OCI-LY3 (cell line): ENCODE results near the gene WDR38.
A peak's percentile ranks its signal among the peaks of the same experiment; 100 is the strongest.

Experiments
- H2AFZ ChIP-seq: fragments of 200-600, 300-600 bp; shearing (Covaris generic); 2 replicates; pipeline ENCODE4 v1.6.0; 2014; ENCODE audit warnings: antibody characterized with exemption, low read depth, low read length
- H3K27ac ChIP-seq: fragments of 200-600, 300-600 bp; sonication (generic); 2 replicates; pipeline ENCODE4 v1.5.1; 2014; ENCODE audit warnings: mild to moderate bottlenecking, low read length, moderate library complexity, mixed read lengths
- H3K27me3 ChIP-seq: fragments of 200-600, 300-600 bp; sonication (generic); 2 replicates; pipeline ENCODE4 v1.6.1; 2014; ENCODE audit warnings: low read depth, low read length, mixed read lengths
- H3K36me3 ChIP-seq: fragments of 200-600, 300-600 bp; sonication (generic); replicated peaks from 2 replicates; pipeline ENCODE3; 2014; ENCODE audit warnings: low read depth, low read length, mixed read lengths
- H3K4me1 ChIP-seq: fragments of 300-600, 200-600 bp; sonication (generic); 2 replicates; pipeline ENCODE4 v1.6.1; 2014; ENCODE audit warnings: low read length, mixed read lengths
- H3K4me2 ChIP-seq: fragments of 200-600, 300-600 bp; sonication (generic); 2 replicates; pipeline ENCODE4 v1.6.1; 2014; ENCODE audit warnings: low read length, mixed read lengths
- H3K4me3 ChIP-seq: fragments of 300-600, 200-600 bp; sonication (generic); 2 replicates; pipeline ENCODE4 v1.5.1; 2014; ENCODE audit warnings: antibody characterized with exemption, mild to moderate bottlenecking, low read length, moderate library complexity
- H3K79me2 ChIP-seq: fragments of 300-600, 200-600 bp; shearing (Covaris generic); 2 replicates; pipeline ENCODE4 v1.6.1; 2014; ENCODE audit warnings: mild to moderate bottlenecking, low read length, mixed read lengths
- H3K9ac ChIP-seq: fragments of 300-600, 200-600 bp; shearing (Covaris generic); 2 replicates; pipeline ENCODE4 v1.6.0; 2014; ENCODE audit warnings: mild to moderate bottlenecking, low read length, moderate library complexity
- H3K9me3 ChIP-seq: fragments of 200-600, 300-600 bp; shearing (Covaris generic); 2 replicates; pipeline ENCODE4 v1.6.1; 2014; ENCODE audit warnings: low read length, mixed read lengths; ENCODE audit not compliant: insufficient read depth
- H4K20me1 ChIP-seq: fragments of 200-600, 300-600 bp; sonication (generic); 2 replicates; pipeline ENCODE4 v1.6.1; 2016; ENCODE audit warnings: low read length, mixed read lengths; ENCODE audit not compliant: insufficient read depth
- EZH2phosphoT487 ChIP-seq: fragments of 200-600 bp; shearing (Covaris generic); IDR thresholded peaks from 2 replicates; pipeline ENCODE4 v1.6.1; 2018; ENCODE audit warnings: antibody characterized with exemption, mixed run types, low read depth
- TF ChIP-seq, protein P1 (sequence below): fragments of 200-600, 300-600 bp; sonication (generic); IDR thresholded peaks from 2 replicates; pipeline ENCODE4 v1.5.1; 2014; ENCODE audit warnings: antibody characterized with exemption, low read length, low read depth

WDR38 gene

GRCh38 chr9:124852829-124853531, at the start of gene WDR38:
Gene WDR38, plus strand, starts transcription at chr9:124853460. Its CDS starts 72 bp downstream, at chr9:124853532.
- H3K4me3 ChIP-seq = peak within 1 kb of the TSS; percentile 74
- no peaks in the 10 kb centered on the region for H3K9me3 ChIP-seq
- TF ChIP-seq, protein P1, sequence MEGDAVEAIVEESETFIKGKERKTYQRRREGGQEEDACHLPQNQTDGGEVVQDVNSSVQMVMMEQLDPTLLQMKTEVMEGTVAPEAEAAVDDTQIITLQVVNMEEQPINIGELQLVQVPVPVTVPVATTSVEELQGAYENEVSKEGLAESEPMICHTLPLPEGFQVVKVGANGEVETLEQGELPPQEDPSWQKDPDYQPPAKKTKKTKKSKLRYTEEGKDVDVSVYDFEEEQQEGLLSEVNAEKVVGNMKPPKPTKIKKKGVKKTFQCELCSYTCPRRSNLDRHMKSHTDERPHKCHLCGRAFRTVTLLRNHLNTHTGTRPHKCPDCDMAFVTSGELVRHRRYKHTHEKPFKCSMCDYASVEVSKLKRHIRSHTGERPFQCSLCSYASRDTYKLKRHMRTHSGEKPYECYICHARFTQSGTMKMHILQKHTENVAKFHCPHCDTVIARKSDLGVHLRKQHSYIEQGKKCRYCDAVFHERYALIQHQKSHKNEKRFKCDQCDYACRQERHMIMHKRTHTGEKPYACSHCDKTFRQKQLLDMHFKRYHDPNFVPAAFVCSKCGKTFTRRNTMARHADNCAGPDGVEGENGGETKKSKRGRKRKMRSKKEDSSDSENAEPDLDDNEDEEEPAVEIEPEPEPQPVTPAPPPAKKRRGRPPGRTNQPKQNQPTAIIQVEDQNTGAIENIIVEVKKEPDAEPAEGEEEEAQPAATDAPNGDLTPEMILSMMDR = peak; percentile 96
- TF ChIP-seq EZH2phosphoT487 = no peak
- no peaks in the 10 kb centered on the region for H3K27me3 ChIP-seq
- no peak within 1 kb of the TSS for H3K27ac ChIP-seq
- H3K36me3 ChIP-seq = peaks cover 16% of the 10 kb centered on the region
- H2AFZ ChIP-seq = peak within 1 kb of the TSS; percentile 74; the same call in 1 of the 2 replicates
- H3K9ac ChIP-seq = peak within 1 kb of the TSS; percentile 48; the same call in 1 of the 2 replicates
- H3K79me2 ChIP-seq = no peaks in the 10 kb centered on the region
- peaks cover 28% of the 10 kb centered on the region for H4K20me1 ChIP-seq
- H3K4me1 ChIP-seq = peaks cover 15% of the 10 kb centered on the region
- peak within 1 kb of the TSS; percentile 93 for H3K4me2 ChIP-seq

DNA sequence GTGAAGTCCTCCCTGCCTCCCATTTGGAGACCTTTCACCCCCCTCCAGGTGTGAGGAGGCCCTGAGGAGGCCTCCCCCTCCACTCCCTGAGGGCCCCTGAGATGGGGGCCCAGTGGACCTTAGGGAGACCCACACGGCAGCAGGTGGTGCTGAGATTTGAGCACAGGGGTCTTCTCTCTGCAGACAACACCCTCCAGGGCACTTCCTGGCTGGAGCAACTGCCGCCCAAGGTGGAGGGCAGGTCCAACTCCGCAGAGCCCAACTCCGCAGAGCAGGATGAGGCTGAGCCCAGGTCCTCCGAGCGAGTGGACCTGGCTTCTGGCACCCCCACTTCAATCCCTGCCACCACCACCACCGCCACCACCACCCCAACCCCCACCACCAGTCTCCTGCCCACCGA, 49.3 kb upstream of the WDR38 start:
- Histone ChIP-seq H3K27me3 (no peaks in the 10 kb centered on the region), H3K36me3 (no peaks in the 10 kb centered on the region)

DNA sequence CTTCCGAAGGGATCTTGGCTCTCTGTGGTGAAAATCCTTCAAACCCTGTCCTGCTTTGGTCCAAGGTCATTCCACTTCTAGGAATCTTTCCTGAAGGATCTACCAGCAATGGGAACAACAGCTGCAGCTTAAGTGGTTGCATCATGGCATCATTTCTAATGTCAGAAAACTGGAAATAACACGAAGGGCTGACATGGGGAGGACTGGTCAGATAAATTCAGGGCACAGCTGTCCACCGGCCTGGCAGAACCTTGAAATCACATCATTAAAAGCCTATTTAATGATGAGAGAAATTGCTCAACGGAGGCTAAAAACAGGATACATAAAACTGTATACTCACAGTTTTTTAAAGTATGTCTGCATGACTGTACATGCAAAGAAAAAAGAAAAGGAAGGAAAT, 48.1 kb upstream of the WDR38 start:
- H4K20me1 ChIP-seq = no peaks in the 10 kb centered on the region
- H3K9me3 ChIP-seq = no peaks in the 10 kb centered on the region
- H2AFZ ChIP-seq = no peak overlapping the region
- H3K36me3 ChIP-seq = no peaks in the 10 kb centered on the region
- no peak overlapping the region for H3K4me3 ChIP-seq
- TF ChIP-seq, protein P1 = no peak
- no peak for TF ChIP-seq EZH2phosphoT487
- peaks cover 23% of the 10 kb centered on the region for H3K4me1 ChIP-seq
- no peaks in the 10 kb centered on the region for H3K79me2 ChIP-seq
- H3K27me3 ChIP-seq = no peaks in the 10 kb centered on the region
- H3K4me2 ChIP-seq = no peak overlapping the region
- no peak overlapping the region for H3K9ac ChIP-seq
- H3K27ac ChIP-seq = no peak overlapping the region

More for the DNA sequence above, 49.3 kb upstream of the WDR38 start:
- Histone ChIP-seq H3K4me1 (peaks cover 31% of the 10 kb centered on the region), H3K4me2 (no peak overlapping the region), H3K9ac (no peak overlapping the region), H3K4me3 (no peak overlapping the region), H3K9me3 (no peaks in the 10 kb centered on the region), H3K79me2 (no peaks in the 10 kb centered on the region), H3K27ac (no peak overlapping the region), H4K20me1 (no peaks in the 10 kb centered on the region), H2AFZ (no peak overlapping the region)
- TF ChIP-seq EZH2phosphoT487 = no peak
- TF ChIP-seq, protein P1 = no peak

- Histone ChIP-seq H3K9me3 (no peaks in the 10 kb centered on the region), H2AFZ (no peak overlapping the region)
Measured at GRCh38 chr9:124808246-124808956, 44.9 kb upstream of the WDR38 start.

More at GRCh38 chr9:124808246-124808956, 44.9 kb upstream of the WDR38 start:
- Histone ChIP-seq H4K20me1 (no peaks in the 10 kb centered on the region), H3K4me2 (no peak overlapping the region), H3K27me3 (no peaks in the 10 kb centered on the region), H3K27ac (no peak overlapping the region), H3K9ac (no peak overlapping the region), H3K4me3 (no peak overlapping the region), H3K36me3 (no peaks in the 10 kb centered on the region), H3K4me1 (no peaks in the 10 kb centered on the region), H3K79me2 (no peaks in the 10 kb centered on the region)
- TF ChIP-seq, protein P1 = no peak
- TF ChIP-seq EZH2phosphoT487 = no peak
